Smooth muscle cell (in vitro differentiated cells): Measurements from ENCODE around the gene KHDRBS1. TPM values are rescaled to one million over a fixed set of nuclear protein-coding genes. Genes with fewer than 3 reads are reported as not detected.

ENCODE experiments used
- DNase-seq: peaks from one replicate; lab custom pipeline; 2025; ENCODE audit not compliant: unreplicated experiment; lab: John Stamatoyannopoulos, UW
- H2AFZ ChIP-seq: fragments of 200-600 bp; sonication (generic); 2 replicates; pipeline ENCODE4 v1.6.0; 2016; ENCODE audit warnings: antibody characterized with exemption, low read depth, mild to moderate bottlenecking
- H3F3A ChIP-seq: fragments of 200-600 bp; sonication (generic); 2 replicates; pipeline ENCODE4 v1.6.0; 2017; ENCODE audit warnings: antibody characterized with exemption, low read depth
- H3K27ac ChIP-seq: fragments of 200-600 bp; sonication (generic); 2 replicates; pipeline ENCODE4 v1.5.1; 2016; ENCODE audit warnings: low read depth, mild to moderate bottlenecking
- H3K27me3 ChIP-seq: fragments of 200-600 bp; sonication (generic); 2 replicates; pipeline ENCODE4 v1.6.1; 2016; ENCODE audit warnings: low read depth, mild to moderate bottlenecking
- H3K36me3 ChIP-seq: fragments of 200-600 bp; sonication (generic); 2 replicates; pipeline ENCODE4 v1.5.1; 2016; ENCODE audit warnings: low read depth
- H3K4me1 ChIP-seq: fragments of 200-600 bp; sonication (generic); 2 replicates; pipeline ENCODE4 v1.5.1; 2016; ENCODE audit warnings: low read depth
- H3K4me2 ChIP-seq: fragments of 200-600 bp; sonication (generic); 2 replicates; pipeline ENCODE4 v1.6.0; 2016; ENCODE audit warnings: mild to moderate bottlenecking
- H3K4me3 ChIP-seq: fragments of 200-600 bp; sonication (generic); 2 replicates; pipeline ENCODE4 v1.5.1; 2016; ENCODE audit warnings: mild to moderate bottlenecking
- H3K79me2 ChIP-seq: fragments of 200-600 bp; sonication (generic); 2 replicates; pipeline ENCODE4 v1.6.0; 2016; ENCODE audit warnings: low read depth, mild to moderate bottlenecking
- H3K9ac ChIP-seq: fragments of 200-600 bp; sonication (generic); 2 replicates; pipeline ENCODE4 v1.6.0; 2016; ENCODE audit warnings: low read depth
- H3K9me3 ChIP-seq: fragments of 200-600 bp; sonication (generic); replicated peaks from 2 replicates; pipeline ENCODE4 v1.5.1; 2016; ENCODE audit warnings: low read depth
- H4K20me1 ChIP-seq: fragments of 200-600 bp; sonication (generic); 2 replicates; pipeline ENCODE4 v1.6.0; 2016; ENCODE audit warnings: low read depth
- CTCF ChIP-seq: fragments of 200-600 bp; sonication (generic); IDR thresholded peaks from 2 replicates; pipeline ENCODE4 v1.5.1; 2017; ENCODE audit warnings: borderline replicate concordance, mild to moderate bottlenecking, antibody characterized with exemption; ENCODE audit not compliant: insufficient read depth, poor library complexity, severe bottlenecking
- WGBS: methylation state at CpG from one replicate; pipeline ENCODE4 v1.1.7; 2016; ENCODE audit warnings: low lambda C conversion rate; 5-methylcytosine and 5-hydroxymethylcytosine counted together
- polyA plus RNA-seq: library from polyadenylated mRNA; unstranded; fragments of >200 nt; fragmentation: Nextera tagmentation; extraction: Ambion mirVana; gene quantifications from 2 replicates; pipeline ENCODE4 v1.2.1, GENCODE V29; 2016
- total RNA-seq: library from RNA; depleted of rRNA; stranded (reverse); fragments of >200 nt; gene quantifications from 2 replicates; pipeline ENCODE4 v1.2.3, GENCODE V29; 2014

The KHDRBS1 gene
- total and polyA plus RNA-seq, 2 experiments from 2014 or later, result 80.4 to 85.0 TPM

GRCh38 chr1:32032275-32032615 is 18.6 kb downstream of the KHDRBS1 start:
- Histone ChIP-seq H3K79me2 (peaks cover 100% of the 10 kb centered on the region), H3K9me3 (no peaks in the 10 kb centered on the region), H3K27ac (peak overlapping the region; percentile 85), H3K9ac (peak overlapping the region; percentile 3), H4K20me1 (no peaks in the 10 kb centered on the region), H3K4me1 (peaks cover 4% of the 10 kb centered on the region), H3K36me3 (peaks cover 20% of the 10 kb centered on the region), H3K4me3 (no peak overlapping the region), H3K4me2 (peak overlapping the region; percentile 75), H3K27me3 (no peaks in the 10 kb centered on the region), H3F3A (peaks cover 49% of the 10 kb centered on the region), H2AFZ (no peak overlapping the region)
- DNase-seq, result no peak
- no peak for TF ChIP-seq CTCF
- 66% methylated on average over 2 of the region's 2 CpGs for WGBS

DNA sequence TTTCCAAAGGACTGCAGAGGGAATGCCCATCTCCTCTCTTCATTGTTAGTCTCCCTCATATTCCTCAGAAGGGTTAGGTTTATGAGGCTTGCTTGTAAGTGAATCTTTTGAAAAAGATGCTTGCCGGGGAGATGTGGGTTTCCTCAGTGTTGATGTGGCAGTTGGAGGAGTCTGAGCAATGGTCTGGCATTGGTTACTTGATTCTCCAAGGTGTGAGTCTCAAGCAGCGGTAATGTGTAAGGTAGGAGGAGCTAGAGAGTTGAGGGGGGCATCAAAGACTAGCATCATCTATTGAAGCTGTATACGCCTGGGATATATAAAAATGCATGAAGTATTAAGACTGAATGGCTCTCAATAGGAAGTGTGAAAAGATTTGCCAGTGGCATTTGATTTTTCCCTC is 21.5 kb downstream of the KHDRBS1 start:
- DNase-seq, result no peak
- TF ChIP-seq CTCF, result no peak
- Histone ChIP-seq H3K4me1 (peaks cover 4% of the 10 kb centered on the region), H3F3A (peaks cover 33% of the 10 kb centered on the region), H3K9me3 (no peaks in the 10 kb centered on the region), H3K79me2 (peaks cover 100% of the 10 kb centered on the region), H3K4me2 (no peak overlapping the region), H3K9ac (no peak overlapping the region), H4K20me1 (no peaks in the 10 kb centered on the region), H3K27ac (no peak overlapping the region), H3K36me3 (peaks cover 37% of the 10 kb centered on the region), H2AFZ (no peak overlapping the region), H3K4me3 (no peak overlapping the region), H3K27me3 (no peaks in the 10 kb centered on the region)
- 91% methylated on average over 3 of the region's 3 CpGs for WGBS

DNA sequence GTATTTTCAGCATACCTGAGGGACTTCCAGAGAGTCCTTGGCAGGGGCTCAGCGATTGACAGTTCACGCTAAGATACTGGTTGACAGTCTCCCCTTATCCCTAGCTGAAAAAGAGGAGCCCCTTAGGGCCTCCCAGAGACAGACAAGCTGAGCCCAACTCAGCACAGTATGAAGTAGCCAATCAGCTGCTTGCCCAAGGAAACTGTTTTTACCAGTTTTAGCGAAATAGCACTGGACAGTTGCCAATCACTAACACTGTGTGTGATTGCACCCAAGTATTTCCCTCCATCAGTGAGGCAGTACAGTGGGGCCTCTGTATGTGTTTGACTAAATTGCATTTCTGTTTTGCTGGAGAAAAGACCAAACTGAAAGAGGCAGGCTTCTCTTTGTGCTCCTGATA is 27.0 kb downstream of the KHDRBS1 start:
- Histone ChIP-seq H3F3A (no peaks in the 10 kb centered on the region), H3K4me2 (no peak overlapping the region), H3K27ac (no peak overlapping the region), H3K27me3 (no peaks in the 10 kb centered on the region), H3K4me3 (no peak overlapping the region), H3K36me3 (peaks cover 59% of the 10 kb centered on the region), H3K9me3 (no peaks in the 10 kb centered on the region), H2AFZ (no peak overlapping the region), H3K4me1 (no peaks in the 10 kb centered on the region), H3K9ac (no peak overlapping the region), H3K79me2 (peaks cover 73% of the 10 kb centered on the region), H4K20me1 (peaks cover 7% of the 10 kb centered on the region)
- DNase-seq, result no peak
- 95% methylated on average over 3 of the region's 3 CpGs for WGBS
- no peak for TF ChIP-seq CTCF

DNA sequence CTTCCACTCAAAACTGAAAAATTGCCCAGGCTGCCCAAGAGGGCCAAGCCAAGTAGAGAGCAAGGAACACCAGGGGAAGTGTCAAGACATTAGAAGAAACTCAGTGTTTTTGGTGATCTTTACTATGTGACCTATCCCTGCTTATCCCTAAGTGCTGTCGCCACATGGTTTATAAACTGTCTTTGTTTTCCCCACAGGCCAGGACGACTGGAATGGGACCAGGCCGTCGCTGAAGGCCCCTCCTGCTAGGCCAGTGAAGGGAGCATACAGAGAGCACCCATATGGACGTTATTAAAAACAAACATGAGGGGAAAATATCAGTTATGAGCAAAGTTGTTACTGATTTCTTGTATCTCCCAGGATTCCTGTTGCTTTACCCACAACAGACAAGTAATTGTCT is 28.7 kb downstream of the KHDRBS1 start:
- Histone ChIP-seq H3K79me2 (peaks cover 63% of the 10 kb centered on the region), H2AFZ (no peak overlapping the region), H4K20me1 (peaks cover 21% of the 10 kb centered on the region)

More for the DNA sequence above, 28.7 kb downstream of the KHDRBS1 start:
- 96% methylated on average over 5 of the region's 5 CpGs for WGBS
- H3K27me3 ChIP-seq, result no peaks in the 10 kb centered on the region
- H3K4me1 ChIP-seq, result no peaks in the 10 kb centered on the region
- no peaks in the 10 kb centered on the region for H3K9me3 ChIP-seq
- H3K4me3 ChIP-seq, result no peak overlapping the region
- no peak for TF ChIP-seq CTCF
- no peak for DNase-seq
- H3K4me2 ChIP-seq, result no peak overlapping the region
- H3F3A ChIP-seq, result no peaks in the 10 kb centered on the region
- H3K27ac ChIP-seq, result no peak overlapping the region
- H3K9ac ChIP-seq, result no peak overlapping the region
- H3K36me3 ChIP-seq, result peaks cover 55% of the 10 kb centered on the region
